GM10266 (cell line): ENCODE results near the gene SUCO.

ENCODE experiments used
- DNase-seq: peaks from one replicate; pipeline ENCODE4 v3.0.0; 2012; ENCODE audit errors: extremely low spot score
- TF ChIP-seq, protein P1 (sequence below): IDR thresholded peaks from 2 replicates; pipeline ENCODE4 v1.5.1; 2012; ENCODE audit warnings: mild to moderate bottlenecking, low read depth; ENCODE audit not compliant: control insufficient read depth, insufficient read depth; ENCODE audit errors: missing control alignments

SUCO gene

DNA sequence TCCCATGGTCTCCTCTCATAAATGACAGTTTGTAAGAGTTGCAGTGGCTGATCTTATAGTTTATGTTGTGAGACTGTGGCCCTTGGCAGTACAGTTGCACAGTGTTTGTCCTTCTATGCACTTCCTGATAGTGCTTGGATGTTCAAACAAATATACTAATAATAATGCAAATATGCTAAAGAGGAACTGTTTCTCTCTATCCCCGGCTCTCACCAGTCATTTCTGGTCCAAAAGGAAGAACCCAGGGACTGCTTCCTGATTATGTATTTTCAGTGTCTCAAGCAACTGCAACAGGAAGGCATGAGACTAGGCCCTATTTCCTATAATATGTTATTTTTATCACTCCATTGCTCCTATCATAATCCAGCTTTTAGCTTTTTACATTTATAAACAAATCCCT lies 17.0 kb upstream of the SUCO start:
- no peak for DNase-seq
- TF ChIP-seq, protein P1, sequence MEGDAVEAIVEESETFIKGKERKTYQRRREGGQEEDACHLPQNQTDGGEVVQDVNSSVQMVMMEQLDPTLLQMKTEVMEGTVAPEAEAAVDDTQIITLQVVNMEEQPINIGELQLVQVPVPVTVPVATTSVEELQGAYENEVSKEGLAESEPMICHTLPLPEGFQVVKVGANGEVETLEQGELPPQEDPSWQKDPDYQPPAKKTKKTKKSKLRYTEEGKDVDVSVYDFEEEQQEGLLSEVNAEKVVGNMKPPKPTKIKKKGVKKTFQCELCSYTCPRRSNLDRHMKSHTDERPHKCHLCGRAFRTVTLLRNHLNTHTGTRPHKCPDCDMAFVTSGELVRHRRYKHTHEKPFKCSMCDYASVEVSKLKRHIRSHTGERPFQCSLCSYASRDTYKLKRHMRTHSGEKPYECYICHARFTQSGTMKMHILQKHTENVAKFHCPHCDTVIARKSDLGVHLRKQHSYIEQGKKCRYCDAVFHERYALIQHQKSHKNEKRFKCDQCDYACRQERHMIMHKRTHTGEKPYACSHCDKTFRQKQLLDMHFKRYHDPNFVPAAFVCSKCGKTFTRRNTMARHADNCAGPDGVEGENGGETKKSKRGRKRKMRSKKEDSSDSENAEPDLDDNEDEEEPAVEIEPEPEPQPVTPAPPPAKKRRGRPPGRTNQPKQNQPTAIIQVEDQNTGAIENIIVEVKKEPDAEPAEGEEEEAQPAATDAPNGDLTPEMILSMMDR = no peak

DNA sequence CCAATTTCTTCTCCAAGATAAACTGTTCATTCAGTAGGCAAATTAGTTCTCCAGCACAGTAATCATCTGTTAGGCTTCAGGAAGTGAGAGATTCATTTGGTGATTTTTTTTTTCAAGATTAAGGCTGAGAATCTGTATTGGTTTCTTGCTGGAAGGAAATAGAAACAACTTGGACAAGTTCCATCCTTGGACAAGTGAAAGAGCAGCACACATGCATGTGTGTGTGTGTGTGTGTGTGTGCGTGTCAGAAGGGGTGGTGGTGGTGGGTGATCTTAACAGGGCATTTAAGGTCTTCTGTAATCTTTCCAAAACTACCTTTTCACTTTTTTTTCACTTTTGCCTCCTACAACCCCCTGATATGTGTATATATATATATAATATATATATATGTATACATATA lies 15.9 kb upstream of the SUCO start:
- TF ChIP-seq, protein P1 = no peak
- DNase-seq = no peak

DNA sequence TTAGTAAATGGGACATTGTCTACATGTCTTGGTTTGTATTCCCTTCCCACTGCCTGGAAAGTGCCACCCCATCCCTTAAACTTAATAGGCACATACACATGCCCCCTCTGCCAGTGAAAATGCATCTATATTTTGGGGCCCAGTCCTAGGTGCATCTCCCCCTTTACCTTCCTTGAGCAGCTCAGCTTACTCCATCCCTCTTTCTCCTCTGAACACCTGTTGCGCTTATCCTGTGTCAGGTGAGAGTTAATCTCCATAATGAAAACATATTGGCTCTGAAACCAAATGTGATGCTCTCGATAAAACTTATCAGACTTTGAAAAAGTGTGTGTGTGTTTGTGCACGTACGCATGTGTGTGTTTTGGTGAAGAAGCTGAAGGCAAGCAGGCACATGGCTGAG lies 15.4 kb upstream of the SUCO start:
- TF ChIP-seq, protein P1 = no peak
- no peak for DNase-seq

DNA sequence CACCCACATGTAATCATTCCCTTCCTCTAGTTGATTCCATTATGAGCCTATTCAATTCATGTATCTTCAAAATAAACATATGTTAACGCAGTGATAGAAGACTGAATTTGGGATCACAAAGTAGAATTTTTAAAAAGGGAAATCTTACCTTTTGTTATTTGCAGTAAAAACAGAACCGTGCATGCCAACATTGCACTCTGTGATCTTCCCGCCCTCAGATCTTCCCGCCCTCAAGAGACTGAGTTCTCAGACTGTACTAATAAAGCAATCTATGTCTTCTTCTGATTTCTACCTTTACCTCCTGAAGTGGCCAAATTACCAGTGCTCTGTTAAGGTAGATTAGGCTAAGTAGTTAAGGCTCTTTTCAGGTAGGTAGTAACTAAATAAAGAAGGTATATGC lies 3.6 kb upstream of the SUCO start:
- no peak for DNase-seq
- TF ChIP-seq, protein P1 = no peak

DNA sequence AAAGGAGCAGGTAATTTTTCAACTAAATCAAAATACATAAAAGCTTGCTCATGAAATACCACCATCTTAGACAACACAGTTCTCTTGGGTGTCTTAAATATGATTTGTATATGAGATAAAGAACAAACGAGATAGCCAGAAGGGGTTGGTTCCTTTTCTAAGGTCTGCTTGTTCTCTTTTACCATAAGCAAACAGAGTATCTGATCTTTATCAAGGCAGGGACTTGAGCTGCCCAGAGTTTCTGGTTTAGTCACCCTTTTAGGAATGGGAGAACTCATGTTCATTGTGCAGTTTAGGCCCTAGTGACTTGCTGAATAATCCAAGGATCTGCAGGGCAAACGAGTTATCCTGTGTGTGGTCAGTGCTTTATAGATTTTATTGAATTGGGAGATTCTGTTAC lies 3.0 kb upstream of the SUCO start:
- DNase-seq = no peak
- TF ChIP-seq, protein P1 = no peak

DNA sequence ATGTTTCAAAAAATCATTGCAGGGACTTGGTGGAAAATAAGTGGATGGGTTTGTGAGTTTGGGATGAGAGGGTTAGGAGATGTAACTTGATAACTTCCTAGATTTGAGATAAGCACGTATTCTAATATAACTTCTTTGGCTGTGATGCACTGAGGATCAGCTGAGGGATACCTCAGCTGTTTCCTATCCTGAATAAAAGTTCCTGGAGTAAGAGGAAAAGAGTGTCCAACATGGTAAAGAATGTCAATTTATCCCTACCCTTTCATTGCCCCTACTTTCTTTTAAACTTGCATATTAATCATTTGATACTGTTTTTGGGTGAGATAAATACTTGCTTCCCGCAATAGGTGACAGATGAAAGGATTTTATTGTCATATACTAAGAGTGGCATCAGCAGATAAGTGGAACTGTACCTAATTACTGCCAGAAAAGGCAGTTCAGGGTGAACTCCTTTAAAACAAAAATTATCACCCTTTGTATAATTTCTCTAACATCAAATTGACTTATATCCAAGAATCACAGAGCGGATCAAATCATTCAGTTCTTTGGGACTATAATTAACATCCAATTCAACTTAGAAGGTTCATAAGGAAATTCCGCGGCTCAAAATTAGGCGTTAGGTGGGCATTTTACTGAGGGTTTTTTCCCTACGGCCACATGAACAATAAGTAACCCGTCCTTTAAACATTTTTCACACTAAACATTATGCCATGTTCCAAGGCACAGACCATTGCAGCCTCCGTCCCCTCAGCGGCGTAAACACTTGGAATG lies 1.4 kb upstream of the SUCO start:
- TF ChIP-seq, protein P1 = no peak
- no peak for DNase-seq

DNA sequence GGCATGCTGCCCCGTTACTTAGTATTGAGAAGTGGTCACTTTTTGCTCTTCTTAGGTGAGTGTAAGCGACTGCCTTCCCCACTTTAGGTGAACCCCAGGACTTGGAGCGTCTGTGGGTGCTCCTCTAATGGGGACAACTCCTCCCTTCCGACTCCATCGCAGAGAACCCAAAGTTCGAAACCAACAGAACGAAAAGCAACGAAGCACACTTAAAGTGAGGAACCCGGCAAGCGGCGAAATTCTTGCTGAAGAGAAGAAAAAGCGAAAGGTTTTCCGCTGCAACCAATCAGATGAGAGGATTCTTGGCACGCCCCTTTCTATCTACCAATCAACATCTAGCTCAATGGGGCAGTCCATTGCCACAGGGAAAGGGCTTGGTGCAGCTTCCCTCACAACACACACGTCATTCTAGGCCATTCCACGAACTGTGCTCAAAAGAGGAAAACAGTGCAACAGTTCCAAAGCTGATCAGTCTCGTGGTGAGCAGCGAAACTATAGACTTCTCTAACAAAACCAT lies 709 bp upstream of the SUCO start:
- DNase-seq = peak; percentile 89
- TF ChIP-seq, protein P1 = no peak
